Cardiac fibroblast (primary cell): ENCODE data around the gene WWC1.

Source experiments
- DNase-seq, 2 donors: peaks; one replicate each; pipeline versions ENCODE4 v3.0.0 to v3.0.0-alpha.2; 2010; ENCODE audit warnings: low read depth in 2 of 2
- H3K4me3 ChIP-seq, 2 donors: replicated peaks in 1 of 2; 1 replicate in 1 of 2; 2 replicates in 1 of 2; pipeline ENCODE4 v1.5.1; 2011; ENCODE audit warnings: low read depth in 2 of 2, low read length in 2 of 2, mild to moderate bottlenecking in 2 of 2, moderate library complexity in 1 of 2
- CTCF ChIP-seq: IDR thresholded peaks from one replicate; pipeline ENCODE4 v1.5.1; 2011; ENCODE audit warnings: low read depth, mild to moderate bottlenecking, low read length, inconsistent platforms

Gene WWC1

GRCh38 chr5:168481330-168481788 is 189.9 kb downstream of the WWC1 start:
- TF ChIP-seq CTCF = no peak

GRCh38 chr5:168482361-168482760 is 190.9 kb downstream of the WWC1 start:
- no peak overlapping the region for H3K4me3 ChIP-seq
- DNase-seq = no peak
- no peak for TF ChIP-seq CTCF

More at GRCh38 chr5:168481330-168481788, 189.9 kb downstream of the WWC1 start:
- DNase-seq = no peak
- H3K4me3 ChIP-seq = no peak overlapping the region

- H3K4me3 ChIP-seq = peak within 1 kb of the TSS; percentile 94 to 96
- TF ChIP-seq CTCF = peak; percentile 99
- DNase-seq = peak; percentile 94
These were observed 194.9 kb downstream of the WWC1 start, which contains the start of gene RARS1 for GRCh38 chr5:168486136-168486879. RARS1 (plus strand) TSS chr5:168486471; CDS start chr5:168486499, 28 bp downstream.

- no peak overlapping the region for H3K4me3 ChIP-seq
- no peak for TF ChIP-seq CTCF
- no peak for DNase-seq
These were observed 197.6 kb downstream of the WWC1 start for GRCh38 chr5:168489059-168489458.

- no peak overlapping the region for H3K4me3 ChIP-seq
- no peak for TF ChIP-seq CTCF
- no peak for DNase-seq
These were observed 202.7 kb downstream of the WWC1 start for GRCh38 chr5:168494057-168494555.

- DNase-seq = no peak
- no peak overlapping the region for H3K4me3 ChIP-seq
These were observed 211.3 kb downstream of the WWC1 start for GRCh38 chr5:168502563-168503237.

More at GRCh38 chr5:168502563-168503237, 211.3 kb downstream of the WWC1 start:
- TF ChIP-seq CTCF = no peak
